Panc1 (cell line): ENCODE data around the gene CRISP1. TPM values are rescaled to one million over a fixed set of nuclear protein-coding genes. Genes with fewer than 3 reads are reported as not detected.

Experiments used
- ATAC-seq: fragments of 200-7000 bp; cut with Tn5 transposase; 2 replicates; pipeline ENCODE4 v1.9.1; 2020; ENCODE audit warnings: mild to moderate bottlenecking, moderate library complexity
- BruUV-seq: library from RNA; stranded (reverse); fragments of 400-500 nt; replicated peaks from 2 replicates; lab custom pipeline; 2021; lab: Mats Ljungman, UMichigan
- CTCF ChIA-PET: fragments of 300-600 bp; sonication (Branson Sonifier 250); formaldehyde crosslinking; loops from one replicate; lab custom pipeline; 2022; ENCODE audit warnings: antibody characterized with exemption; lab: Charles Lee
- POLR2A ChIA-PET: fragments of 300-600 bp; sonication (Branson Sonifier 250); formaldehyde crosslinking; loops from one replicate; lab custom pipeline; 2022; ENCODE audit warnings: antibody characterized with exemption; lab: Charles Lee
- DNase-seq: peaks from one replicate; pipeline ENCODE4 v3.0.0-alpha.2; 2010; ENCODE audit warnings: low read depth, low spot score
- H3K27ac ChIP-seq: 2 replicates; pipeline ENCODE4 v1.5.1; 2011; ENCODE audit warnings: mild to moderate bottlenecking, low read length, inconsistent platforms
- H3K27me3 ChIP-seq: fragments of 200-500 bp; sonication (Bioruptor generic); 2 replicates; pipeline ENCODE4 v1.6.0; 2014; ENCODE audit warnings: low read length, inconsistent platforms; ENCODE audit not compliant: control insufficient read depth, insufficient read depth
- H3K36me3 ChIP-seq: fragments of 200-500 bp; sonication (Bioruptor generic); 2 replicates; pipeline ENCODE4 v1.5.1; 2014; ENCODE audit warnings: inconsistent platforms, mild to moderate bottlenecking, low read length, moderate library complexity; ENCODE audit not compliant: control insufficient read depth, insufficient read depth
- H3K4me1 ChIP-seq: 2 replicates; pipeline ENCODE4 v1.5.1; 2011; ENCODE audit warnings: inconsistent platforms, mild to moderate bottlenecking, low read length, moderate library complexity; ENCODE audit not compliant: control insufficient read depth, insufficient read depth
- H3K4me3 ChIP-seq, 2 experiments: 2 replicates each; pipeline ENCODE4 v1.5.1; 2011 to 2012; ENCODE audit warnings: low read depth in 2 of 2, low read length in 2 of 2, mild to moderate bottlenecking in 2 of 2, inconsistent platforms in 1 of 2, moderate library complexity in 1 of 2
- H3K9me3 ChIP-seq: fragments of 200-500 bp; sonication (Bioruptor generic); 2 replicates; pipeline ENCODE4 v1.5.1; 2014; ENCODE audit warnings: low read depth, mild to moderate bottlenecking, inconsistent platforms, low read length, moderate library complexity; ENCODE audit not compliant: control insufficient read depth, insufficient read depth
- in situ Hi-C: cut with HindIII; loops from 2 replicates; pipeline ENCODE4 v1.10.0; 2016; ENCODE audit warnings: low sequenced_read_pairs, low pct_unique_long_range_greater_than_20kb
- intact Hi-C: fragments of 100-400 bp; cut with micrococcal nuclease; formaldehyde crosslinking; loops from one replicate; pipeline ENCODE4 v1.10.0; 2022; ENCODE audit not compliant: unreplicated experiment
- total RNA-seq: library from RNA; stranded (reverse); gene quantifications from one replicate; pipeline ENCODE4 v1.2.1, GENCODE V29; 2021; ENCODE audit not compliant: unreplicated experiment
- TF ChIP-seq, protein P1 (sequence below), 2 experiments: IDR thresholded peaks; 2 replicates each; pipeline ENCODE4 v1.6.1; 2011 to 2012; ENCODE audit warnings: low read depth in 2 of 2, control low read depth in 1 of 2, low read length in 1 of 2, mild to moderate bottlenecking in 1 of 2, moderate library complexity in 1 of 2; ENCODE audit not compliant: insufficient read depth in 1 of 2

Gene CRISP1
- total RNA-seq, 1 experiment from 2014 or later, result not detected

DNA sequence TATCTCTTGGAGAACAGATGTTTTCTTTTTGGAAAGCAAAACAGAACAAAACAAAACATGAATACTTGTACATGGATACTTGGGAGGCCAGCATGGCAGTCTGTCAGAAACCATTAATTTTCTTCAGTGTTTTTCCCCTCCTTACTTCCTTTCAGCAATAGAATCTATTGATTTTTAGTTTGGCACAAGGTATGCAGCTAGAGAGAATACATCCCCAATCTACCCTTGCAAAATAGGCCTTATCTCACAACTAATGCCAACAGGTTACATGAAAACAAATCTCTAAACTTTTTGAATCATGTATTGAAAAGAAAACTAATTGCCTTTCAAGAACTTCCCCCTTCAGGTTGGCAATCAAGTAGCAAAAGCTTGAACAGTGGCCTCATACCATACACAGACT, 82.1 kb downstream of the CRISP1 start:
- H3K36me3 ChIP-seq, result no peaks in the 10 kb centered on the region
- in situ Hi-C loops, result no loop called here

More for the DNA sequence above, 82.1 kb downstream of the CRISP1 start:
- intact Hi-C loops, result no loop called here
- ChIA-PET POLR2A (no interaction called here), CTCF (no interaction called here)
- H3K27ac ChIP-seq, result no peak overlapping the region
- H3K4me3 ChIP-seq, result no peak overlapping the region
- TF ChIP-seq, protein P1, sequence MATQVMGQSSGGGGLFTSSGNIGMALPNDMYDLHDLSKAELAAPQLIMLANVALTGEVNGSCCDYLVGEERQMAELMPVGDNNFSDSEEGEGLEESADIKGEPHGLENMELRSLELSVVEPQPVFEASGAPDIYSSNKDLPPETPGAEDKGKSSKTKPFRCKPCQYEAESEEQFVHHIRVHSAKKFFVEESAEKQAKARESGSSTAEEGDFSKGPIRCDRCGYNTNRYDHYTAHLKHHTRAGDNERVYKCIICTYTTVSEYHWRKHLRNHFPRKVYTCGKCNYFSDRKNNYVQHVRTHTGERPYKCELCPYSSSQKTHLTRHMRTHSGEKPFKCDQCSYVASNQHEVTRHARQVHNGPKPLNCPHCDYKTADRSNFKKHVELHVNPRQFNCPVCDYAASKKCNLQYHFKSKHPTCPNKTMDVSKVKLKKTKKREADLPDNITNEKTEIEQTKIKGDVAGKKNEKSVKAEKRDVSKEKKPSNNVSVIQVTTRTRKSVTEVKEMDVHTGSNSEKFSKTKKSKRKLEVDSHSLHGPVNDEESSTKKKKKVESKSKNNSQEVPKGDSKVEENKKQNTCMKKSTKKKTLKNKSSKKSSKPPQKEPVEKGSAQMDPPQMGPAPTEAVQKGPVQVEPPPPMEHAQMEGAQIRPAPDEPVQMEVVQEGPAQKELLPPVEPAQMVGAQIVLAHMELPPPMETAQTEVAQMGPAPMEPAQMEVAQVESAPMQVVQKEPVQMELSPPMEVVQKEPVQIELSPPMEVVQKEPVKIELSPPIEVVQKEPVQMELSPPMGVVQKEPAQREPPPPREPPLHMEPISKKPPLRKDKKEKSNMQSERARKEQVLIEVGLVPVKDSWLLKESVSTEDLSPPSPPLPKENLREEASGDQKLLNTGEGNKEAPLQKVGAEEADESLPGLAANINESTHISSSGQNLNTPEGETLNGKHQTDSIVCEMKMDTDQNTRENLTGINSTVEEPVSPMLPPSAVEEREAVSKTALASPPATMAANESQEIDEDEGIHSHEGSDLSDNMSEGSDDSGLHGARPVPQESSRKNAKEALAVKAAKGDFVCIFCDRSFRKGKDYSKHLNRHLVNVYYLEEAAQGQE (IDR thresholded peaks at IDR 0.05; ENCODE audit: insufficient read depth in 1 of 2, low read depth in 2 of 2, low read length in 1 of 2), result no peak
- DNase-seq (no peak), ATAC-seq (no peak)
- H3K9me3 ChIP-seq, result no peaks in the 10 kb centered on the region
- BruUV-seq, result no TSS peak
- H3K27me3 ChIP-seq, result no peaks in the 10 kb centered on the region
- H3K4me1 ChIP-seq, result no peaks in the 10 kb centered on the region

Other genes with a start within 250 kb of the CRISP1 start
- 0.23 TPM for gene RHAG, start 229.7 kb downstream of the CRISP1 start, total RNA-seq
- gene CRISP2, start 153.0 kb downstream of the CRISP1 start, total RNA-seq, result not detected
- gene CRISP3, start 122.1 kb downstream of the CRISP1 start, total RNA-seq, result not detected
- not detected for gene PGK2, start 79.2 kb downstream of the CRISP1 start, total RNA-seq
- gene DEFB114, start 97.6 kb upstream of the CRISP1 start, total RNA-seq, result not detected
- gene DEFB113, start 103.1 kb upstream of the CRISP1 start, total RNA-seq, result not detected
- not detected for gene DEFB110, start 155.5 kb upstream of the CRISP1 start, total RNA-seq
- gene DEFB112, start 183.4 kb upstream of the CRISP1 start, total RNA-seq, result not detected